WTC11 (cell line): Measurements from ENCODE around the gene LAMA1. TPM values are rescaled to one million over a fixed set of nuclear protein-coding genes. Genes with fewer than 3 reads are reported as not detected.

ENCODE experiments used
- ATAC-seq: fragments of 200-7000 bp; cut with Tn5 transposase; 2 replicates; pipeline ENCODE4 v1.10.0; 2021; ENCODE audit warnings: mild to moderate bottlenecking, moderate library complexity
- CTCF ChIA-PET: fragments of 300-600 bp; sonication (Branson Sonifier 250); formaldehyde crosslinking; loops from one replicate; lab custom pipeline; 2021; ENCODE audit warnings: antibody characterized with exemption; lab: Charles Lee
- POLR2A ChIA-PET: fragments of 350-600 bp; sonication (Branson Sonifier 250); formaldehyde crosslinking; loops from one replicate; lab custom pipeline; 2021; ENCODE audit warnings: antibody characterized with exemption; lab: Charles Lee
- DNase-seq: peaks from one replicate; pipeline ENCODE4 v3.0.0; 2021; ENCODE audit warnings: low spot score
- H3K27ac Mint-ChIP-seq: 2 replicates; pipeline ENCODE4 v1.8.0; 2021; ENCODE audit warnings: mixed read lengths
- H3K27me3 Mint-ChIP-seq: 2 replicates; pipeline ENCODE4 v1.8.0; 2021; ENCODE audit warnings: low read depth, mild to moderate bottlenecking, moderate library complexity, mixed read lengths
- H3K36me3 Mint-ChIP-seq: 2 replicates; pipeline ENCODE4 v1.8.0; 2021; ENCODE audit warnings: mixed read lengths
- H3K4me1 Mint-ChIP-seq: 2 replicates; pipeline ENCODE4 v1.8.0; 2022; ENCODE audit warnings: mixed read lengths
- H3K4me3 Mint-ChIP-seq: 2 replicates; pipeline ENCODE4 v1.8.0; 2021; ENCODE audit warnings: mild to moderate bottlenecking, moderate library complexity, mixed read lengths
- H3K9me3 Mint-ChIP-seq: 2 replicates; pipeline ENCODE4 v1.8.0; 2021; ENCODE audit warnings: mixed read lengths
- CREM ChIP-seq: sonication (generic); formaldehyde crosslinking; IDR thresholded peaks from 2 replicates; pipeline ENCODE4 v1.8.1; 2022; ENCODE audit warnings: mild to moderate bottlenecking, missing genetic modification reagents, moderate library complexity
- EMX1 ChIP-seq: fragments of 250-450 bp; sonication (Bioruptor Pico); IDR thresholded peaks from 2 replicates; pipeline ENCODE4 v1.8.0; 2021; ENCODE audit warnings: mild to moderate bottlenecking
- GABPB1 ChIP-seq: sonication (generic); formaldehyde crosslinking; IDR thresholded peaks from 2 replicates; pipeline ENCODE4 v1.8.1; 2023; ENCODE audit warnings: mild to moderate bottlenecking, missing genetic modification reagents
- HMGA2 ChIP-seq: fragments of 250-450 bp; sonication (Bioruptor Pico); IDR thresholded peaks from 2 replicates; pipeline ENCODE4 v1.4.0; 2021; ENCODE audit warnings: mild to moderate bottlenecking, moderate library complexity
- MYBL2 ChIP-seq: sonication (generic); formaldehyde crosslinking; IDR thresholded peaks from 2 replicates; pipeline ENCODE4 v1.8.1; 2023; ENCODE audit warnings: mild to moderate bottlenecking, moderate library complexity, missing genetic modification reagents
- NR1H2 ChIP-seq: sonication (generic); formaldehyde crosslinking; IDR thresholded peaks from 2 replicates; pipeline ENCODE4 v1.9.0; 2021; ENCODE audit warnings: mild to moderate bottlenecking, moderate library complexity, missing genetic modification reagents
- NR3C1 ChIP-seq: sonication (generic); formaldehyde crosslinking; conservative IDR thresholded peaks from 2 replicates; pipeline ENCODE4 v1.8.1; 2023; ENCODE audit warnings: low read depth, mild to moderate bottlenecking, missing genetic modification reagents
- PRRX2 ChIP-seq: fragments of 250-450 bp; sonication (Bioruptor Pico); IDR thresholded peaks from 2 replicates; pipeline ENCODE4 v1.8.0; 2021; ENCODE audit warnings: mild to moderate bottlenecking
- TCF7 ChIP-seq: sonication (generic); formaldehyde crosslinking; IDR thresholded peaks from 2 replicates; pipeline ENCODE4 v1.8.0; 2022; ENCODE audit warnings: mild to moderate bottlenecking, low read depth, missing genetic modification reagents, moderate library complexity
- TEAD1 ChIP-seq: sonication (generic); formaldehyde crosslinking; IDR thresholded peaks from 2 replicates; pipeline ENCODE4 v1.8.0; 2022; ENCODE audit warnings: mild to moderate bottlenecking, missing genetic modification reagents
- ZBTB21 ChIP-seq: sonication (generic); formaldehyde crosslinking; IDR thresholded peaks from 2 replicates; pipeline ENCODE4 v1.8.1; 2023; ENCODE audit warnings: mild to moderate bottlenecking, missing genetic modification reagents, borderline replicate concordance
- ZNF263 ChIP-seq: sonication (generic); formaldehyde crosslinking; IDR thresholded peaks from 2 replicates; pipeline ENCODE4 v1.8.1; 2022; ENCODE audit warnings: low read depth, mild to moderate bottlenecking, moderate library complexity, missing genetic modification reagents
- total RNA-seq: library from RNA; stranded (reverse); gene quantifications from 3 replicates; pipeline ENCODE4 v1.2.3, GENCODE V29; 2021
- TF ChIP-seq, protein P1 (sequence below): sonication (generic); formaldehyde crosslinking; IDR thresholded peaks from 2 replicates; pipeline ENCODE4 v1.8.1; 2023; ENCODE audit warnings: mild to moderate bottlenecking, missing genetic modification reagents
- TF ChIP-seq, protein P2 (sequence below): sonication (generic); formaldehyde crosslinking; IDR thresholded peaks from 2 replicates; pipeline ENCODE4 v1.8.1; 2022; ENCODE audit warnings: mild to moderate bottlenecking, missing genetic modification reagents, moderate library complexity, borderline replicate concordance
- TF ChIP-seq, protein P3 (sequence below): fragments of 250-450 bp; sonication (Bioruptor Pico); IDR thresholded peaks from 2 replicates; pipeline ENCODE4 v1.8.0; 2021; ENCODE audit warnings: mild to moderate bottlenecking
- TF ChIP-seq, protein P4 (sequence below): sonication (generic); formaldehyde crosslinking; conservative IDR thresholded peaks from 2 replicates; pipeline ENCODE4 v1.8.1; 2023; ENCODE audit warnings: mild to moderate bottlenecking, low read depth, missing genetic modification reagents, moderate library complexity
- TF ChIP-seq, protein P5 (sequence below): sonication (generic); formaldehyde crosslinking; IDR thresholded peaks from 2 replicates; pipeline ENCODE4 v1.8.1; 2022; ENCODE audit warnings: low read depth, missing genetic modification reagents, borderline replicate concordance

LAMA1 gene
- total RNA-seq, 1 experiment from 2014 or later, result 50.7 TPM

DNA sequence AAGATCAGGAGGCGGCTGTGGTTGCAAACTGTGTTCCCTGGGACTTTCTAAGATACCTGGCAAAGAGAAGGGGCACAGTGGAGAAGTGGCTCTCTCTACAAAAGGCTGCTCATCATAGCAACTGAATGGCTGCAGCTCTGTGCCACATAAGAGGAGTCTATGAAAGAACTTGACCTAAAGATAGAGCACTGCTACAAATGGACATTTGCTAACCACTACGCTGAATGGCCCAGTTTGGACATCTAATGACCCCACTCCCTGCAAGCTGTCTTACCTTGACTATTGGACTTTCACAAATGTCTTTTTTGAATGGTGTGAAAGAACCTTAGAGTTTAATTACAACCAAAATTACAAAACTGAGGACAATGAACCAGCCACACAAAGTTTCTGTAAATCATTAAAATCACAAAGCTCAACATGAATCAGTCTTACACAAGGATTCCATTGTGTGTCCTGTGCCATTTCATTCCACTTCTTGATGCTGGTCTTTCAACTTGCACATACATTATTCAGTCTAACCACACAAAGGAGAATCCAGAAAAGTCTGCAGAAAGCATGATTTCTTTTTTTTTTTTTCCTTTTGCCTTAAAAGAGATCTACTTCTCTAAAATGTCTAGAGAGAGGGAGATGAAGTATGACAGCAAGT is 154.0 kb downstream of the LAMA1 start (continued):
- TF ChIP-seq, protein P1, sequence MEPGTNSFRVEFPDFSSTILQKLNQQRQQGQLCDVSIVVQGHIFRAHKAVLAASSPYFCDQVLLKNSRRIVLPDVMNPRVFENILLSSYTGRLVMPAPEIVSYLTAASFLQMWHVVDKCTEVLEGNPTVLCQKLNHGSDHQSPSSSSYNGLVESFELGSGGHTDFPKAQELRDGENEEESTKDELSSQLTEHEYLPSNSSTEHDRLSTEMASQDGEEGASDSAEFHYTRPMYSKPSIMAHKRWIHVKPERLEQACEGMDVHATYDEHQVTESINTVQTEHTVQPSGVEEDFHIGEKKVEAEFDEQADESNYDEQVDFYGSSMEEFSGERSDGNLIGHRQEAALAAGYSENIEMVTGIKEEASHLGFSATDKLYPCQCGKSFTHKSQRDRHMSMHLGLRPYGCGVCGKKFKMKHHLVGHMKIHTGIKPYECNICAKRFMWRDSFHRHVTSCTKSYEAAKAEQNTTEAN (CRISPR knock-in tag), result no peak

DNA sequence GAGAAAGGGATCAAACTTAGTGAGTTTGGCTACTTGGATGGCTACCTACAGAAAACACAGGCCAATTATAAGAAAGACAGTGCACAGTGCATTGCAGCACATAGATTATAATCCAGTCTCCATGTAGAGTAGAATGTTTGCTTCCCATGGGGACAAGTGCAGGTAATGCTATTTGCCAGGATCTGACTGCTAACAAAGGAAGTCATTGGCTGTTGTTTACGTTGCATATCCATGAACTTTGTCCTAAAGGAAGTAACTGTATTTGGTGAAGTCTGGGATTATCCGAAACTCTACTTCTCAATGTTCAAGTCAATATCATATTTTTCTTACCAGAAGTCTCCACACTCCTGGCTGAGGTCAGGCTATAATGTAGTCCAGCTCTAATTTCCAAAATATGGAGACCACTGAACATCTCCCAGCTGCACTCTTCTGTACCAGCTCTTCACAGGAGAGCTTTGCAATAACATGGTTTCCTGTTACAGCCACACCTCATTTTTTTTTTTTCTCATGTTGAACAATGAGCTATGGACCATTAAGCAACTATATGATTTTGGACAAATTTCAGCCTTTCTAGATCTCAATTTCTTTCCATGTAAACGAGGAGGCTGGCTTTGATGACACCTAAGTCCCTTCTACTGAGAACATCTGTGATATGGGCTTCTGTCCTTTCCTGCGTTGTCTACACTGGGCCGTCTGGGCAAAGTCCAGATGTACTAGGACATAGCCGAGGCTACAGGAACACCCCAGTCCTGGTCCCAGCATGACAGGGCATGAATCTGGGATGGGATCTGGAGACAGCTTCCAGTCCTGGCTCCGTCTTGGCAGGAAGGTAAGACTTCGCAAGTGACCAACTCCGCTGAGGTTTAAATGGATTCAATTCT is 154.8 kb downstream of the LAMA1 start:
- DNase-seq (no peak), ATAC-seq (no peak)
- H3K27me3 Mint-ChIP-seq, result no peaks in the 10 kb centered on the region
- TF ChIP-seq NR3C1 (CRISPR knock-in tag) (no peak), ZNF263 (no peak), NR1H2 (CRISPR knock-in tag) (no peak), HMGA2 (CRISPR knock-in tag) (no peak), ZBTB21 (CRISPR knock-in tag) (no peak), TEAD1 (CRISPR knock-in tag) (no peak), PRRX2 (CRISPR knock-in tag) (no peak), MYBL2 (no peak), CREM (CRISPR knock-in tag) (no peak), TCF7 (CRISPR knock-in tag) (no peak), EMX1 (CRISPR knock-in tag) (no peak), GABPB1 (CRISPR knock-in tag) (no peak)
- TF ChIP-seq, protein P2, sequence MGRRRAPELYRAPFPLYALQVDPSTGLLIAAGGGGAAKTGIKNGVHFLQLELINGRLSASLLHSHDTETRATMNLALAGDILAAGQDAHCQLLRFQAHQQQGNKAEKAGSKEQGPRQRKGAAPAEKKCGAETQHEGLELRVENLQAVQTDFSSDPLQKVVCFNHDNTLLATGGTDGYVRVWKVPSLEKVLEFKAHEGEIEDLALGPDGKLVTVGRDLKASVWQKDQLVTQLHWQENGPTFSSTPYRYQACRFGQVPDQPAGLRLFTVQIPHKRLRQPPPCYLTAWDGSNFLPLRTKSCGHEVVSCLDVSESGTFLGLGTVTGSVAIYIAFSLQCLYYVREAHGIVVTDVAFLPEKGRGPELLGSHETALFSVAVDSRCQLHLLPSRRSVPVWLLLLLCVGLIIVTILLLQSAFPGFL (CRISPR knock-in tag), result no peak
- TF ChIP-seq, protein P3, sequence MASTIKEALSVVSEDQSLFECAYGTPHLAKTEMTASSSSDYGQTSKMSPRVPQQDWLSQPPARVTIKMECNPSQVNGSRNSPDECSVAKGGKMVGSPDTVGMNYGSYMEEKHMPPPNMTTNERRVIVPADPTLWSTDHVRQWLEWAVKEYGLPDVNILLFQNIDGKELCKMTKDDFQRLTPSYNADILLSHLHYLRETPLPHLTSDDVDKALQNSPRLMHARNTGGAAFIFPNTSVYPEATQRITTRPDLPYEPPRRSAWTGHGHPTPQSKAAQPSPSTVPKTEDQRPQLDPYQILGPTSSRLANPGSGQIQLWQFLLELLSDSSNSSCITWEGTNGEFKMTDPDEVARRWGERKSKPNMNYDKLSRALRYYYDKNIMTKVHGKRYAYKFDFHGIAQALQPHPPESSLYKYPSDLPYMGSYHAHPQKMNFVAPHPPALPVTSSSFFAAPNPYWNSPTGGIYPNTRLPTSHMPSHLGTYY (CRISPR knock-in tag), result no peak
- TF ChIP-seq, protein P4, sequence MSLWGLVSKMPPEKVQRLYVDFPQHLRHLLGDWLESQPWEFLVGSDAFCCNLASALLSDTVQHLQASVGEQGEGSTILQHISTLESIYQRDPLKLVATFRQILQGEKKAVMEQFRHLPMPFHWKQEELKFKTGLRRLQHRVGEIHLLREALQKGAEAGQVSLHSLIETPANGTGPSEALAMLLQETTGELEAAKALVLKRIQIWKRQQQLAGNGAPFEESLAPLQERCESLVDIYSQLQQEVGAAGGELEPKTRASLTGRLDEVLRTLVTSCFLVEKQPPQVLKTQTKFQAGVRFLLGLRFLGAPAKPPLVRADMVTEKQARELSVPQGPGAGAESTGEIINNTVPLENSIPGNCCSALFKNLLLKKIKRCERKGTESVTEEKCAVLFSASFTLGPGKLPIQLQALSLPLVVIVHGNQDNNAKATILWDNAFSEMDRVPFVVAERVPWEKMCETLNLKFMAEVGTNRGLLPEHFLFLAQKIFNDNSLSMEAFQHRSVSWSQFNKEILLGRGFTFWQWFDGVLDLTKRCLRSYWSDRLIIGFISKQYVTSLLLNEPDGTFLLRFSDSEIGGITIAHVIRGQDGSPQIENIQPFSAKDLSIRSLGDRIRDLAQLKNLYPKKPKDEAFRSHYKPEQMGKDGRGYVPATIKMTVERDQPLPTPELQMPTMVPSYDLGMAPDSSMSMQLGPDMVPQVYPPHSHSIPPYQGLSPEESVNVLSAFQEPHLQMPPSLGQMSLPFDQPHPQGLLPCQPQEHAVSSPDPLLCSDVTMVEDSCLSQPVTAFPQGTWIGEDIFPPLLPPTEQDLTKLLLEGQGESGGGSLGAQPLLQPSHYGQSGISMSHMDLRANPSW (CRISPR knock-in tag), result no peak
- TF ChIP-seq, protein P5, sequence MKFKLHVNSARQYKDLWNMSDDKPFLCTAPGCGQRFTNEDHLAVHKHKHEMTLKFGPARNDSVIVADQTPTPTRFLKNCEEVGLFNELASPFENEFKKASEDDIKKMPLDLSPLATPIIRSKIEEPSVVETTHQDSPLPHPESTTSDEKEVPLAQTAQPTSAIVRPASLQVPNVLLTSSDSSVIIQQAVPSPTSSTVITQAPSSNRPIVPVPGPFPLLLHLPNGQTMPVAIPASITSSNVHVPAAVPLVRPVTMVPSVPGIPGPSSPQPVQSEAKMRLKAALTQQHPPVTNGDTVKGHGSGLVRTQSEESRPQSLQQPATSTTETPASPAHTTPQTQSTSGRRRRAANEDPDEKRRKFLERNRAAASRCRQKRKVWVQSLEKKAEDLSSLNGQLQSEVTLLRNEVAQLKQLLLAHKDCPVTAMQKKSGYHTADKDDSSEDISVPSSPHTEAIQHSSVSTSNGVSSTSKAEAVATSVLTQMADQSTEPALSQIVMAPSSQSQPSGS (CRISPR knock-in tag), result no peak
- no peaks in the 10 kb centered on the region for H3K4me1 Mint-ChIP-seq
- ChIA-PET POLR2A (no interaction called here), CTCF (interaction anchor here (0.6 to 1.0 kb wide), 2 partner anchors 26 to 214 kb away, joined by 3 to 4 read pairs; no protein-coding TSS in a partner anchor)
- no peak overlapping the region for H3K4me3 Mint-ChIP-seq
- no peak overlapping the region for H3K27ac Mint-ChIP-seq
- H3K9me3 Mint-ChIP-seq, result peaks cover 12% of the 10 kb centered on the region
- peaks cover 69% of the 10 kb centered on the region for H3K36me3 Mint-ChIP-seq
